BJ (cell line): Measurements from ENCODE around the gene DRD2. TPM values are rescaled to one million over a fixed set of nuclear protein-coding genes. Genes with fewer than 3 reads are reported as not detected.

Experiments
- CTCF ChIA-PET: fragments of 350-600 bp; formaldehyde crosslinking; extraction: SDS; loops from one replicate; lab custom pipeline; 2021; ENCODE audit warnings: antibody characterized with exemption, inconsistent platforms; lab: Yijun Ruan, JAX
- POLR2A ChIA-PET: fragments of 300-600 bp; sonication (Branson Sonifier 250); formaldehyde crosslinking; extraction: SDS; loops from one replicate; lab custom pipeline; 2021; ENCODE audit warnings: antibody characterized with exemption; lab: Charles Lee
- DNase-seq: peaks from one replicate; pipeline ENCODE4 v3.0.0-alpha.2; 2011; ENCODE audit warnings: low read depth
- H3K27me3 ChIP-seq: 2 replicates; pipeline ENCODE4 v1.6.0; 2011; ENCODE audit warnings: low read length; ENCODE audit not compliant: control insufficient read depth, insufficient read depth
- H3K36me3 ChIP-seq: 2 replicates; pipeline ENCODE4 v1.5.1; 2011; ENCODE audit warnings: low read length; ENCODE audit not compliant: control insufficient read depth, insufficient read depth
- H3K4me3 ChIP-seq: 2 replicates; pipeline ENCODE4 v1.5.1; 2011; ENCODE audit warnings: low read depth, mild to moderate bottlenecking, control low read depth, low read length
- polyA plus RNA-seq: library from polyadenylated mRNA; depleted of rRNA; stranded (reverse); fragments of >200 nt; gene quantifications from 2 replicates; pipeline ENCODE4 v1.2.3, GENCODE V29; 2011
- TF ChIP-seq, protein P1 (sequence below): IDR thresholded peaks from 2 replicates; pipeline ENCODE4 v1.5.1; 2011; ENCODE audit warnings: low read depth, mild to moderate bottlenecking, control low read depth, inconsistent platforms, low read length, moderate library complexity; ENCODE audit not compliant: insufficient read depth

The DRD2 gene
- polyA plus RNA-seq, 1 experiment = not detected

DNA sequence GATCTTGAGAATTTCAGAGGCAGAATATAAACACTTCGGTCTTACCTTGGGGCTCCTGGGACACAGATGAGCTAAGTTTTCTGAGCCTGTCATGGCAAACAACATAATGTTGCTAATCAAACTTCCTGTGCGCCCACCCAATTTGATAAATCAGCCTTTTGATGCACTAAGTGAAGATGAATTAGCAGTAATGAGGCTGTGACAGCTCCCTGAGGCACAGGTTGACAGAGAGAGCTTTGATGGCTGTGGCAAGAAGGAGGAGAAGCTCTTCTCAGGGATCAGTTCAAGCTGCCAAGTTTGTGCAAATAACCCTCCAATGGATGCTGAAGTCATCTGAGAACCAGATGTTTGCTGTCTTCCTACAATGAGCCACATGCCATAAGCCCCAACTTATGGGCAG, 34.4 kb downstream of the DRD2 start:
- Histone ChIP-seq H3K4me3 (no peak overlapping the region), H3K27me3 (peaks cover 1% of the 10 kb centered on the region; the same call in 1 of the 2 replicates), H3K36me3 (no peaks in the 10 kb centered on the region)
- CTCF ChIA-PET = no interaction called here
- TF ChIP-seq, protein P1, sequence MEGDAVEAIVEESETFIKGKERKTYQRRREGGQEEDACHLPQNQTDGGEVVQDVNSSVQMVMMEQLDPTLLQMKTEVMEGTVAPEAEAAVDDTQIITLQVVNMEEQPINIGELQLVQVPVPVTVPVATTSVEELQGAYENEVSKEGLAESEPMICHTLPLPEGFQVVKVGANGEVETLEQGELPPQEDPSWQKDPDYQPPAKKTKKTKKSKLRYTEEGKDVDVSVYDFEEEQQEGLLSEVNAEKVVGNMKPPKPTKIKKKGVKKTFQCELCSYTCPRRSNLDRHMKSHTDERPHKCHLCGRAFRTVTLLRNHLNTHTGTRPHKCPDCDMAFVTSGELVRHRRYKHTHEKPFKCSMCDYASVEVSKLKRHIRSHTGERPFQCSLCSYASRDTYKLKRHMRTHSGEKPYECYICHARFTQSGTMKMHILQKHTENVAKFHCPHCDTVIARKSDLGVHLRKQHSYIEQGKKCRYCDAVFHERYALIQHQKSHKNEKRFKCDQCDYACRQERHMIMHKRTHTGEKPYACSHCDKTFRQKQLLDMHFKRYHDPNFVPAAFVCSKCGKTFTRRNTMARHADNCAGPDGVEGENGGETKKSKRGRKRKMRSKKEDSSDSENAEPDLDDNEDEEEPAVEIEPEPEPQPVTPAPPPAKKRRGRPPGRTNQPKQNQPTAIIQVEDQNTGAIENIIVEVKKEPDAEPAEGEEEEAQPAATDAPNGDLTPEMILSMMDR = no peak
- POLR2A ChIA-PET = no interaction called here
- no peak for DNase-seq

DNA sequence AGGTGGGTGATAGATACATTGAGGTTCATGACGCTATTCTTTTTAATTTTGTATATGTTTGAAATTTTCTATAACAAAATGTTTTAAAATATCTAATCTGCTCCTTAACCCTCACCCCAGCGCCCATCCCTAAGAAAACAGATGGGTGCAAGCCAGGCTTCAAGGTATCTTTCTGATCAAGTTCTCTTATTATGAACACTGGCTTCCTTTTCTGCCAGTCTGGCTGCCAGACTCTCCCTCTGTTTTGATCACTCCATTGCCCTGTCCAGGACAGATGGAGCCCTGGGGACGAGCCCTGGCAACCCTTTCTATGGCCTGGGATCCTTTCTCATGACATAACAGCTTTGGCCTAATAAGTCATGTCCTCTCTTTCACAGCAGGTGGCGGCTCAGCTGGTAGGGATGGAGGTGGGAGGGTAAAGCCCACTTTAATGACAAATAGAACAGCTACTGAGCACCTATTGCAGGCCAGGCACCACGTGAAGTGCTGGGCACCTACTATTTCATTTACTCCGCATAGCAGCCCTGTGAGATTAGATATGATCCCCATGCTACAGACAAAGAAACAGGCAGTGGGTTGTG, 38.4 kb downstream of the DRD2 start:
- Histone ChIP-seq H3K4me3 (no peak overlapping the region), H3K27me3 (peaks cover 1% of the 10 kb centered on the region; the same call in 1 of the 2 replicates), H3K36me3 (no peaks in the 10 kb centered on the region)
- ChIA-PET CTCF (interaction anchor here (1.7 kb wide), 1 partner anchor 31 kb away, joined by 3 read pairs; no protein-coding TSS in a partner anchor), POLR2A (no interaction called here)
- no peak for DNase-seq
- TF ChIP-seq, protein P1 = no peak

DNA sequence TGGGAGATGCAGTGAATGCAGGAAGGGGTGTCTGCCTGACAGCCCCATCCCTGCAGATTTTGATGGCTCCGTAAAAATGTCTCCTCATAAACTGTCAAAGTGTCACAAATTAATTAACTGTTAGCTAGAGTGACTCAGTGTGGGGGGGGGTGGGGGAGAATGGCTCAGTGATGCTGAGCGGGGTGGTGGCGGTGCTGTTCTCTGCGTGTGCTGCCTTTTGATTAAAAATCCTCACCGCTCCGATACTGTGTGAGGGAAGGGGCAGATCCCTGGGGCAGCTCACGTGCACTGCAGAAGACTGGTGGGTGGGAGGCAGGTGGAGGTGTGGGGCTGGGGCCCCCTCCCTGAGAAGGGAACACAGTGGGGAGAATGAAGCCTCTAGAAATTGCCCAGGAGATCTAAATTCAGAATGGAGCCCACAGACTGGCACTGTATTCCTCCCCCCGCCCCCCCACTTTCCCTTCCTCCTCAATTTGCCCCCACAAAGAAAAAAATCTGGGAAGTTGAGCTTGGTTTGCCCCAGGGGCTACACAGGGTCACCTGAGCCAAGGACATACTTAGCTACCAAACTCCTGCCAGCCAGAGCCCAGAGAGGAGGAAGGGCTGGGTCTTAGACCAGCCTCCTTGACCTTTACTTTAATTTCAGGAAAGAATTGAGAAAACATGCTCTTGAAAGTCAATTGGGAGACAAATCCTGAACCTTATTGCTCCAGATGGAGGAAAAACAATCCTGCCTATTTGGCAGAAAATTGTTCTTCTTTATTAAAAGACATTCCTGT, 39.8 kb downstream of the DRD2 start:
- Histone ChIP-seq H3K36me3 (no peaks in the 10 kb centered on the region), H3K27me3 (peaks cover 1% of the 10 kb centered on the region; the same call in 1 of the 2 replicates), H3K4me3 (no peak overlapping the region)
- ChIA-PET POLR2A (no interaction called here), CTCF (no interaction called here)
- DNase-seq = no peak
- TF ChIP-seq, protein P1 = no peak

DNA sequence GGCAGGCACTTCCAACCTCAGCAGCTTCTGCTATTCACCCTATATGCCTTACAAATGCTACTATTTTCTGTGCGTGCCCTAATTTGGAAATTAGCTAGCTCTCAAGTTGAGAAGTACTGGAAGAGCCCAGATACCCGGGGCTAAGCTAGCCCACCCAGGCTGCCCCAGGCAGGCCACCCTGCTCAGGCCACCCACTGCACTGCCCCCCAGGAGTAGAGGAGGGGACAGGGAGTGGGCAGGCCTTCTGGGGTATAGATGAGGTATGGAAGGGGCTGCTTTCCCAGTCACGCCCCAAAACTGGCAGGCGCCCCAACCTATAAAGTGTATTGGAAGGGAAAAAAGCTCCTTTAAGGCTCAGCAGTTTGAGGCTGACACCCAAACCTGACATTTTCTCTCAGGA, 43.5 kb downstream of the DRD2 start:
- POLR2A ChIA-PET = no interaction called here
- no peak for DNase-seq

DNA sequence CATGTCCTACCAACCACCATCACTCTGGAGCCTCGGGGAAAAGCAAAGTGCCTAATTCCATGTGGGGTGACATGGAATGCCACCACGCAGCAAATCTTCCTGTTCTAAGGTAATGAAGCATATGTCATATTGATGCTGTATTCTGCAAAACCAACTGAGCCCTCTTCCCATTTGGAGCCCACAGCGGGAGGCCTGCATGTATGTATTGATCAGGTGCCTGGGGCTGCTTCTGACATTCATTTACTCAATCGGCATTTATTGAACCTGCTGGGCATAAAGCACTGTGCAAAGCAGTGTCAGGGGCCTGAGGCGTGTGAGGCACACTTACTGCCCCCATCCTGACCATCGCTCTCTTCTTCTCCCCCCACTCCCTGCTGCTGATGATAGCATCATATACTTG, 48.5 kb downstream of the DRD2 start:
- Histone ChIP-seq H3K36me3 (no peaks in the 10 kb centered on the region), H3K4me3 (no peak overlapping the region), H3K27me3 (no peaks in the 10 kb centered on the region)
- ChIA-PET CTCF (no interaction called here), POLR2A (no interaction called here)
- DNase-seq = no peak
- TF ChIP-seq, protein P1 = no peak

More for the DNA sequence above, 43.5 kb downstream of the DRD2 start:
- CTCF ChIA-PET = interaction anchor here (0.8 kb wide), 1 partner anchor 299 kb away, joined by 3 read pairs; no protein-coding TSS in a partner anchor
- TF ChIP-seq, protein P1 = no peak
- H3K27me3 ChIP-seq = no peaks in the 10 kb centered on the region
- H3K36me3 ChIP-seq = no peaks in the 10 kb centered on the region
- H3K4me3 ChIP-seq = no peak overlapping the region
